ELR (cell line): ENCODE results near the gene CHMP6.

Experiments used
- DNase-seq: peaks from one replicate; pipeline ENCODE4 v3.0.0-alpha.2; 2015; ENCODE audit warnings: low read depth

Gene CHMP6

GRCh38 chr17:80991645-80992076 lies at the start of gene CHMP6:
Gene CHMP6 (plus strand): TSS chr17:80991841. CDS start chr17:80991919, 78 bp downstream.
- peak; percentile 82 for DNase-seq

- DNase-seq = no peak
Measured at GRCh38 chr17:80942423-80943345, 49.0 kb upstream of the CHMP6 start.

GRCh38 chr17:80943346-80944145 lies 48.1 kb upstream of the CHMP6 start:
- DNase-seq = no peak

- DNase-seq = no peak
Measured at GRCh38 chr17:80944326-80944725, 47.3 kb upstream of the CHMP6 start.

GRCh38 chr17:80945736-80946135 lies 45.9 kb upstream of the CHMP6 start:
- no peak for DNase-seq

- no peak for DNase-seq
Measured at GRCh38 chr17:80946449-80946848, 45.2 kb upstream of the CHMP6 start.

- DNase-seq = no peak
Measured at GRCh38 chr17:80947200-80947940, 44.3 kb upstream of the CHMP6 start.

GRCh38 chr17:80948019-80948975 lies 43.3 kb upstream of the CHMP6 start:
- DNase-seq = no peak

GRCh38 chr17:80948976-80949450 lies 42.6 kb upstream of the CHMP6 start:
- peak; percentile 15 for DNase-seq

GRCh38 chr17:80949451-80950421 lies 41.9 kb upstream of the CHMP6 start:
- DNase-seq = peak; percentile 13

- no peak for DNase-seq
Measured at GRCh38 chr17:80950466-80951120, 41.0 kb upstream of the CHMP6 start.

GRCh38 chr17:80951121-80952090 lies 40.2 kb upstream of the CHMP6 start:
- DNase-seq = no peak

- no peak for DNase-seq
Measured at GRCh38 chr17:80952291-80952690, 39.4 kb upstream of the CHMP6 start.

- no peak for DNase-seq
Measured at GRCh38 chr17:80953471-80954315, 37.9 kb upstream of the CHMP6 start.

GRCh38 chr17:80955078-80955477 lies 36.6 kb upstream of the CHMP6 start:
- DNase-seq = no peak

GRCh38 chr17:80955671-80956280 lies 35.9 kb upstream of the CHMP6 start:
- DNase-seq = no peak
